Spleen (tissue), 11 donors: ENCODE results near the gene ING4. TPM values are rescaled to one million over a fixed set of nuclear protein-coding genes. Genes with fewer than 3 reads are reported as not detected.

Experiments
- DNase-seq: peaks from one replicate; pipeline ENCODE4 v3.0.0-alpha.2; 2020
- H3K27ac ChIP-seq, 8 donors: fragments of 200-600 bp; sonication (generic) in 7 of 8; 1 replicate in 4 of 8; 2 replicates in 4 of 8; pipeline versions ENCODE4 v1.5.0 to v1.8.0; 2016 to 2021; ENCODE audit warnings: inconsistent platforms in 4 of 8, mild to moderate bottlenecking in 4 of 8, moderate library complexity in 1 of 8
- H3K27me3 ChIP-seq, 7 donors: fragments of 200-600 bp; sonication (generic) in 6 of 7; replicated peaks in 1 of 7; 1 replicate in 4 of 7; 2 replicates in 3 of 7; pipeline versions ENCODE4 v1.5.0 to v1.8.0; 2016 to 2021; ENCODE audit warnings: inconsistent platforms in 3 of 7, mild to moderate bottlenecking in 1 of 7
- H3K36me3 ChIP-seq, 6 donors: fragments of 200-600 bp; sonication (generic) in 5 of 6; 1 replicate in 4 of 6; 2 replicates in 2 of 6; pipeline versions ENCODE4 v1.5.0 to v1.8.0; 2016 to 2021; ENCODE audit warnings: inconsistent platforms in 2 of 6
- H3K4me1 ChIP-seq, 6 donors: fragments of 200-600 bp; sonication (generic) in 5 of 6; 1 replicate in 3 of 6; 2 replicates in 3 of 6; pipeline versions ENCODE4 v1.5.0 to v1.8.0; 2016 to 2021; ENCODE audit warnings: inconsistent platforms in 3 of 6
- H3K4me3 ChIP-seq, 8 donors: fragments of 200-600 bp; sonication (generic) in 7 of 8; 1 replicate in 4 of 8; 2 replicates in 4 of 8; pipeline versions ENCODE4 v1.5.0 to v1.8.0; 2016 to 2021; ENCODE audit warnings: inconsistent platforms in 4 of 8, mild to moderate bottlenecking in 4 of 8, moderate library complexity in 2 of 8
- H3K9me3 ChIP-seq, 8 donors: fragments of 200-600 bp; sonication (generic) in 7 of 8; 1 replicate in 4 of 8; 2 replicates in 4 of 8; pipeline versions ENCODE4 v1.5.0 to v1.8.0; 2016 to 2021; ENCODE audit warnings: inconsistent platforms in 4 of 8
- POLR2A ChIP-seq, 3 donors: fragments of 450-650 bp; IDR thresholded peaks; one replicate each; pipeline ENCODE4 v1.5.1; 2017; ENCODE audit warnings: antibody characterized with exemption in 3 of 3, mild to moderate bottlenecking in 1 of 3
- POLR2AphosphoS5 ChIP-seq, 3 donors: sonication (generic); formaldehyde crosslinking; IDR thresholded peaks; one replicate each; pipeline ENCODE4 v1.5.1; 2017; ENCODE audit warnings: antibody characterized with exemption in 3 of 3
- WGBS, 5 donors: extraction: QIAGEN DNeasy Blood & Tissue Kit in 3 of 5; methylation state at CpG; one replicate each; pipeline versions ENCODE4 v1.1.5 to v1.1.7; 2013 to 2018; 5-methylcytosine and 5-hydroxymethylcytosine counted together
- intact Hi-C: fragments of 100-400 bp; cut with DNase I; formaldehyde crosslinking; loops from one replicate; pipeline ENCODE4 v1.15.0; 2023; ENCODE audit warnings: low total_unique reads
- polyA plus RNA-seq, 3 donors: library from polyadenylated mRNA; stranded (reverse); fragments of 200-250 nt; gene quantifications; one replicate each; pipeline ENCODE4 v1.2.1, GENCODE V29; 2013
- total RNA-seq, 7 donors: library from RNA; depleted of rRNA in 3 of 7; stranded (reverse); fragments of >200 nt in 3 of 7; fragmentation: NEBNext Ultra II Directional in 4 of 7; extraction: Animal tissue kit (Norgen Biotek cat#: 25700) in 4 of 7; gene quantifications; one replicate each; pipeline versions ENCODE4 v1.1.0 to v1.2.1, GENCODE V29; 2016 to 2021
- TF ChIP-seq, protein P1 (sequence below), 11 experiments: fragments of 200-600 bp in 7 of 11; fragments of 450-650 bp in 4 of 11; sonication (generic) in 4 of 11; IDR thresholded peaks in 8 of 11; conservative IDR thresholded peaks in 3 of 11; 1 replicate in 7 of 11; 2 replicates in 4 of 11; pipeline versions ENCODE4 v1.4.0 to v1.8.0; 2016 to 2021; ENCODE audit warnings: antibody characterized with exemption in 11 of 11, inconsistent platforms in 4 of 11, mild to moderate bottlenecking in 1 of 11
- donor health status: healthy with polysubstance abuse.
- donor health status: DM: no; HTN: no; CAD: no; lungs with moderate emphysema.
- donor health status: DM: no; HTN: no; CAD: no.
- donor health status: Bipolar disorder and iron deficiency.
- donor health status: healthy.
- donor health status: DM: no; HTN: no; CAD: no.
- donor health status: DM: yes; HTN: yes; CAD: no.

Gene ING4
- total and polyA plus RNA-seq, 10 donors = 33.0 to 68.8 (median 49.9) TPM

DNA sequence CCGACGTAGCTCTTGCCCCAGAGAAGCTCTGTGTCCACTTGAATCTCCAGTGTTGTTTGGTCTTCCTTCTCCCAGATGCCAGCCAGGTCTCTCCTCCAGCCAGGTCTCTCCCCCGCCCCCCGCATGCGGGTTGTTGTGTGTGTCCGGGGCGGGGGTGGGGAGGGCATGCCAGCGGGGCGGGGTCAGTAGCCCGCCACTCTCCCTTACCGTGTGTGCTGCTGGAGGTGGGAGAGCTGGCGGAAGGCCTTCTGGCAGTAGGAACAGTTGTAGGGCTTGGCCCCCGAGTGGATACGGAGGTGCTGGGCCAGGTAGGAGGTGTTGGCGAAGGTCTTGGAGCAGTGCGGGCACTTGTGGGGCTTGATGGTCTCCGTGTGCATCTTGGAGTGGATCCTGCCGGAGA is 9.2 kb upstream of the ING4 start:
- H3K36me3 ChIP-seq = peaks cover 2 to 100% (median 100%) of the 10 kb centered on the region in 6 donors

DNA sequence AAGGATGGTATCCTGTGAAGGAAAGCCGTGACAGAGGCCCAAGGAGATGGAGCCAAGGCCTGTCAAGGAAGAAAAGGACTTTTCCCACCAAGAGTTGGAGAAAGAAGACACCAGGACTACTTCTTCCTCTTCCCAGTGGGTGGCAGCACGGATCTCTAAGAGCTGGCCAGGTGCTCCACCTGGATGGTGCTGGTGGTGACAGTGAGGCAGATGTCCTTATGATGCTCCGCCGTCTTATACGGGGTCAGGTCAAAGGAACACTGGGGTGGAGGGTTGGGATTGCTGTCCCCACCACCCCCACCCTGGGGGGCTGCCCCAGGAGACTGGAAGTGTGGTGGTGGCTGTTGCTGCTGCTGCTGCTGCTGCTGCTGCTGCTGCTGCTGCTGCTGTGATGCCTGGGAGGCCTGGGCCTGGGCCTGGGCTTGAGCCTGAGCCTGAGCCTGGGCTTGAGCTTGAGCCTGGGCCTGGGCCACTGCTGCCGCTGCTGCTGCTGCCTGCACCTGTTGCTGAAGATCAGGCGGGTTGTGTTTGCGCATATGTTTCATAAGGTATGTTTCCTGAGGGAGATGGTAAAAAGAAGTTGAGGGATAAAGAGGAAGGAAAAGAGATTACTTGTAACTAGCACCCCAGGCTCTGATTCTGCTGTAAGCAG is 4.8 kb upstream of the ING4 start:
- intact Hi-C loops = no loop called here
- H3K4me3 ChIP-seq = no peak overlapping the region
- WGBS, 5 donors = 73 to 96% (median 85%) methylated on average over 8 of the region's 8 CpGs
- TF ChIP-seq, protein P1, sequence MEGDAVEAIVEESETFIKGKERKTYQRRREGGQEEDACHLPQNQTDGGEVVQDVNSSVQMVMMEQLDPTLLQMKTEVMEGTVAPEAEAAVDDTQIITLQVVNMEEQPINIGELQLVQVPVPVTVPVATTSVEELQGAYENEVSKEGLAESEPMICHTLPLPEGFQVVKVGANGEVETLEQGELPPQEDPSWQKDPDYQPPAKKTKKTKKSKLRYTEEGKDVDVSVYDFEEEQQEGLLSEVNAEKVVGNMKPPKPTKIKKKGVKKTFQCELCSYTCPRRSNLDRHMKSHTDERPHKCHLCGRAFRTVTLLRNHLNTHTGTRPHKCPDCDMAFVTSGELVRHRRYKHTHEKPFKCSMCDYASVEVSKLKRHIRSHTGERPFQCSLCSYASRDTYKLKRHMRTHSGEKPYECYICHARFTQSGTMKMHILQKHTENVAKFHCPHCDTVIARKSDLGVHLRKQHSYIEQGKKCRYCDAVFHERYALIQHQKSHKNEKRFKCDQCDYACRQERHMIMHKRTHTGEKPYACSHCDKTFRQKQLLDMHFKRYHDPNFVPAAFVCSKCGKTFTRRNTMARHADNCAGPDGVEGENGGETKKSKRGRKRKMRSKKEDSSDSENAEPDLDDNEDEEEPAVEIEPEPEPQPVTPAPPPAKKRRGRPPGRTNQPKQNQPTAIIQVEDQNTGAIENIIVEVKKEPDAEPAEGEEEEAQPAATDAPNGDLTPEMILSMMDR (IDR thresholded peaks at IDR 0.05 in 8 of 11, conservative IDR thresholded peaks at IDR 0.05 in 3 of 11) = no peak
- peak in 2 of 3 donors; percentile 7 to 36 for TF ChIP-seq POLR2AphosphoS5 (IDR thresholded peaks at IDR 0.05)
- no peak for TF ChIP-seq POLR2A (IDR thresholded peaks at IDR 0.05)
- H3K27ac ChIP-seq = peak overlapping the region in 3 of 8 donors; percentile 1 to 31 (median 27)
- H3K4me1 ChIP-seq = peaks cover 0 to 41% (median 2%) of the 10 kb centered on the region in 6 donors
- H3K9me3 ChIP-seq = no peaks in the 10 kb centered on the region
- no peaks in the 10 kb centered on the region for H3K27me3 ChIP-seq
- peaks cover 2 to 74% (median 63%) of the 10 kb centered on the region in 6 donors for H3K36me3 ChIP-seq
- DNase-seq = no peak

More for the DNA sequence above, 9.2 kb upstream of the ING4 start:
- Histone ChIP-seq H3K4me3 (no peak overlapping the region), H3K4me1 (peaks cover 0 to 12% (median 0%) of the 10 kb centered on the region in 6 donors), H3K27ac (no peak overlapping the region), H3K27me3 (no peaks in the 10 kb centered on the region), H3K9me3 (no peaks in the 10 kb centered on the region)
- peak in 2 of 3 donors; percentile 27 to 40 for TF ChIP-seq POLR2AphosphoS5 (IDR thresholded peaks at IDR 0.05)
- TF ChIP-seq, protein P1 (IDR thresholded peaks at IDR 0.05 in 8 of 11, conservative IDR thresholded peaks at IDR 0.05 in 3 of 11) = no peak
- intact Hi-C loops = no loop called here
- DNase-seq = no peak
- WGBS, 5 donors = 91 to 95% (median 93%) methylated on average over 17 to 18 of the region's 18 CpGs

DNA sequence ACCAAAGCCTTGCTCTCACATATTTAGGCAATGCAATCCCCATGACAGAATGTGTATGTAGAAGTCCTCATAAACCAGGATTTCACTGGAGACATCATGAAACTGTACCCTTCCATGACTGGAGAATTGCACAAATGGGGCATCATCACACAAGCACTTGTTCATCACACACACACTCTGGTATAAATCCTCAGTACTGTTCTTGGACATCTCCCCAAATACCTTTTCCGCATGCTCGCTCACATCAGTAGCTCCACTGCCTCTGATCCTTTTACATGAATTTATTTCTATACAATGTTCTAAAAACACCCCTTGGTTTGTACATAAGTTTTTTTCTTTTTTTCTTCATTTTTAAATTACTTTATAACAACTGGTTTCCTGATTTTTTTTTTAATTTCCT is 3.3 kb upstream of the ING4 start:
- Histone ChIP-seq H3K9me3 (no peaks in the 10 kb centered on the region), H3K27me3 (no peaks in the 10 kb centered on the region), H3K4me1 (peaks cover 12 to 53% (median 16%) of the 10 kb centered on the region in 6 donors), H3K36me3 (peaks cover 2 to 59% (median 48%) of the 10 kb centered on the region in 6 donors), H3K4me3 (no peak overlapping the region), H3K27ac (no peak overlapping the region)
- intact Hi-C loops = no loop called here
- DNase-seq = no peak
- TF ChIP-seq, protein P1 (IDR thresholded peaks at IDR 0.05 in 8 of 11, conservative IDR thresholded peaks at IDR 0.05 in 3 of 11) = no peak
- TF ChIP-seq POLR2A (IDR thresholded peaks at IDR 0.05) (no peak), POLR2AphosphoS5 (IDR thresholded peaks at IDR 0.05) (no peak)
- 95 to 98% (median 97%) methylated on average over 2 of the region's 2 CpGs for WGBS, 5 donors

DNA sequence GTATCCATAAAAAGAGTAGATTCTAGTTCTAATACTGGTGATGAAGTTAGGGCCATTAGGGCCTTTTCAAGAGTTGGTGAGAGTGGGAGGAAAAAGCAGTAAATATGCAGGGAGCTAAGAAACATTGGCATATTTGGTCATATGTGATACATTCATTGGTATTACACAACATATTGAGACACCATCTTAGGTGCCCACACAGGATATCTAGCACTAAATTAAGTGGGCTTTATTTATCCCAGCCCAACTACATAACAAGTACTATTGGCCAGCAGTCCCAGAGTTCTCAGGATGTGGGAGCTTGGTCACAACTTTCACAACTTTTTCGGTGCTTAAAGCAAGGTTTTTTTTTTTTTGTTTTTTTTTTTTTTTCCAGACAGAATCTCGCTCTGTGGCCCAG is 2.0 kb upstream of the ING4 start:
- DNase-seq = no peak
- intact Hi-C loops = no loop called here
- no peak overlapping the region for H3K4me3 ChIP-seq
- H3K27ac ChIP-seq = no peak overlapping the region
- 51 to 84% (median 65%) methylated on average over 2 of the region's 2 CpGs for WGBS, 5 donors
- H3K36me3 ChIP-seq = peaks cover 0 to 47% (median 35%) of the 10 kb centered on the region in 6 donors
- TF ChIP-seq POLR2AphosphoS5 (IDR thresholded peaks at IDR 0.05) (no peak), POLR2A (IDR thresholded peaks at IDR 0.05) (no peak)
- TF ChIP-seq, protein P1 (IDR thresholded peaks at IDR 0.05 in 8 of 11, conservative IDR thresholded peaks at IDR 0.05 in 3 of 11) = no peak
- no peaks in the 10 kb centered on the region for H3K9me3 ChIP-seq
- H3K4me1 ChIP-seq = peaks cover 12 to 66% (median 23%) of the 10 kb centered on the region in 6 donors
- H3K27me3 ChIP-seq = no peaks in the 10 kb centered on the region
